ENCODE measurements around the gene GLIPR1L2.

DNA sequence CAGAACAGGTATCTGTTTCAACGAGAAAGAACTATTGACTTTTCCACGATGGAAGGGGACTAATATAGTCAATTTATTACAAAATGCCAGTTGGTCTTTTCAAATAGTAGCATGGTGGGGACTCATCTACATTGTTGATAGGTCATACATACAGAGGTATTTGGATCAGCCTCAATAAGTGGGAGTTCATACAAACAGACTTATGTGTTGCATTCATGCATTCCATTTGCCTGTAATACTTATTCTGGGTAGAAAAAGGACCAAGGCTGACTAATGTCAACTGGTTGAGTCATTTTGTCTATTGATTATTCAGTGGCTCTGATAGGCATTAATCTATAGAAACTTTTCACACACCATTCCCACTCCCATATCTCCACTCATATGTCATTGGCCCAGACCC is 48.2 kb downstream of the GLIPR1L2 start:
- TF ChIP-seq, protein P1, sequence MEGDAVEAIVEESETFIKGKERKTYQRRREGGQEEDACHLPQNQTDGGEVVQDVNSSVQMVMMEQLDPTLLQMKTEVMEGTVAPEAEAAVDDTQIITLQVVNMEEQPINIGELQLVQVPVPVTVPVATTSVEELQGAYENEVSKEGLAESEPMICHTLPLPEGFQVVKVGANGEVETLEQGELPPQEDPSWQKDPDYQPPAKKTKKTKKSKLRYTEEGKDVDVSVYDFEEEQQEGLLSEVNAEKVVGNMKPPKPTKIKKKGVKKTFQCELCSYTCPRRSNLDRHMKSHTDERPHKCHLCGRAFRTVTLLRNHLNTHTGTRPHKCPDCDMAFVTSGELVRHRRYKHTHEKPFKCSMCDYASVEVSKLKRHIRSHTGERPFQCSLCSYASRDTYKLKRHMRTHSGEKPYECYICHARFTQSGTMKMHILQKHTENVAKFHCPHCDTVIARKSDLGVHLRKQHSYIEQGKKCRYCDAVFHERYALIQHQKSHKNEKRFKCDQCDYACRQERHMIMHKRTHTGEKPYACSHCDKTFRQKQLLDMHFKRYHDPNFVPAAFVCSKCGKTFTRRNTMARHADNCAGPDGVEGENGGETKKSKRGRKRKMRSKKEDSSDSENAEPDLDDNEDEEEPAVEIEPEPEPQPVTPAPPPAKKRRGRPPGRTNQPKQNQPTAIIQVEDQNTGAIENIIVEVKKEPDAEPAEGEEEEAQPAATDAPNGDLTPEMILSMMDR (IDR thresholded peaks at IDR 0.05): no peak
- no peak for TF ChIP-seq POLR2AphosphoS5 (IDR thresholded peaks at IDR 0.05)
